ENCODE data around the gene ADCY3. TPM values are rescaled to one million over a fixed set of nuclear protein-coding genes. Genes with fewer than 3 reads are reported as not detected.

The ADCY3 gene
- total and polyA plus RNA-seq, 12 donors: 8.0 to 72.0 (median 35.1) TPM

DNA sequence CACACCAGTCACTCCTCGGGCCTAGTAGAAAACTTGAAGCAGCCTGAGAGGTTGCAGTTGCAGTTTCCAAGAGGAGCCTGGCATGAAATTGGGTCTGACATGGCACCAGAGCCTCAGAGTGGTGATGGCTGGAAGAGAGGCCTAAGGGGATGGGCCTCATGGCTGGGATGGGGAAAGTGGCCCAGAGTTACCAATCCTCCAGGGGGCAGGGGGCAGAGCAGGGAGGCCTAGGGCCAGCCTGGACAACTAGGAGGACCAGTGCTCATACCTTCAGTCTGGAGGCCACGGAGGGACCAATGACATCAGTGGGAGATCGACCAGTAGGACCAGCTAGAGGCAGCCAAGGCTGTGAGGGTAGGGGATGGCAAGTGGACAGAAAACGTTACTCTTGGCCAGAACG is 15.1 kb upstream of the ADCY3 start:
- Histone ChIP-seq H3K36me3 (replicated peaks in 1 of 2) (no peaks in the 10 kb centered on the region), H3K27me3 (no peaks in the 10 kb centered on the region), H3K4me3 (no peak overlapping the region), H3K27ac (no peak overlapping the region), H3K4me1 (replicated peaks in 1 of 2) (no peaks in the 10 kb centered on the region), H3K9me3 (replicated peaks in 1 of 3) (no peaks in the 10 kb centered on the region)
- intact Hi-C loops (cut with DNase I): no loop called here
- TF ChIP-seq, protein P1, sequence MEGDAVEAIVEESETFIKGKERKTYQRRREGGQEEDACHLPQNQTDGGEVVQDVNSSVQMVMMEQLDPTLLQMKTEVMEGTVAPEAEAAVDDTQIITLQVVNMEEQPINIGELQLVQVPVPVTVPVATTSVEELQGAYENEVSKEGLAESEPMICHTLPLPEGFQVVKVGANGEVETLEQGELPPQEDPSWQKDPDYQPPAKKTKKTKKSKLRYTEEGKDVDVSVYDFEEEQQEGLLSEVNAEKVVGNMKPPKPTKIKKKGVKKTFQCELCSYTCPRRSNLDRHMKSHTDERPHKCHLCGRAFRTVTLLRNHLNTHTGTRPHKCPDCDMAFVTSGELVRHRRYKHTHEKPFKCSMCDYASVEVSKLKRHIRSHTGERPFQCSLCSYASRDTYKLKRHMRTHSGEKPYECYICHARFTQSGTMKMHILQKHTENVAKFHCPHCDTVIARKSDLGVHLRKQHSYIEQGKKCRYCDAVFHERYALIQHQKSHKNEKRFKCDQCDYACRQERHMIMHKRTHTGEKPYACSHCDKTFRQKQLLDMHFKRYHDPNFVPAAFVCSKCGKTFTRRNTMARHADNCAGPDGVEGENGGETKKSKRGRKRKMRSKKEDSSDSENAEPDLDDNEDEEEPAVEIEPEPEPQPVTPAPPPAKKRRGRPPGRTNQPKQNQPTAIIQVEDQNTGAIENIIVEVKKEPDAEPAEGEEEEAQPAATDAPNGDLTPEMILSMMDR (IDR thresholded peaks at IDR 0.05): no peak
- no peak for TF ChIP-seq POLR2A (IDR thresholded peaks at IDR 0.05)
- no peak for DNase-seq
- 87 to 92% (median 88%) methylated on average over 5 of the region's 5 CpGs for WGBS, 4 donors

DNA sequence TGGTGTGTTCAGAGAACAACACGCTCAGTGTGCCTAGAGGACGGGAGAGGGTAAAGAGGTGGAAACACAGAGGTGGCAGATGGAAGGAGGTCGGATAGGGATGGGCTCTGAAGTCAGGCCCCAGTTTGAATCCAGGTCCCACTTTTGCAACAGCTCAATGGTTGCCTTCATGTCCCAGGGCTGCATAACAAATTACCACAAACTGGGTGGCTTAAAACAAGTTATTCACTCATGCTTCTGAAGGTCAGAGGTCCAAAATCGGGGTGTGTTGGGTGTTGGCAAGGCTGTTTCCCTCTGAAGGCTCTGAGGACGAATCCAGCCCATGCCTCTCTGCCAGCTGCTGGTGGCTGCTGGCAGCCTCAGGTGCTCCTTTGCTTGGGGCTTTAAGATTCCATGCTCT is 12.7 kb upstream of the ADCY3 start:
- no peaks in the 10 kb centered on the region for H3K4me1 ChIP-seq (replicated peaks in 1 of 2)
- intact Hi-C loops (cut with DNase I): no loop called here
- DNase-seq: no peak
- H3K36me3 ChIP-seq (replicated peaks in 1 of 2): no peaks in the 10 kb centered on the region
- H3K9me3 ChIP-seq (replicated peaks in 1 of 3): no peaks in the 10 kb centered on the region
- no peak for TF ChIP-seq POLR2A (IDR thresholded peaks at IDR 0.05)
- TF ChIP-seq, protein P1 (IDR thresholded peaks at IDR 0.05): no peak
- H3K27me3 ChIP-seq: no peaks in the 10 kb centered on the region
- whole genome bisulfite sequencing, 4 donors: 83 to 94% (median 86%) methylated on average over 5 of the region's 5 CpGs
- no peak overlapping the region for H3K4me3 ChIP-seq
- H3K27ac ChIP-seq: no peak overlapping the region

DNA sequence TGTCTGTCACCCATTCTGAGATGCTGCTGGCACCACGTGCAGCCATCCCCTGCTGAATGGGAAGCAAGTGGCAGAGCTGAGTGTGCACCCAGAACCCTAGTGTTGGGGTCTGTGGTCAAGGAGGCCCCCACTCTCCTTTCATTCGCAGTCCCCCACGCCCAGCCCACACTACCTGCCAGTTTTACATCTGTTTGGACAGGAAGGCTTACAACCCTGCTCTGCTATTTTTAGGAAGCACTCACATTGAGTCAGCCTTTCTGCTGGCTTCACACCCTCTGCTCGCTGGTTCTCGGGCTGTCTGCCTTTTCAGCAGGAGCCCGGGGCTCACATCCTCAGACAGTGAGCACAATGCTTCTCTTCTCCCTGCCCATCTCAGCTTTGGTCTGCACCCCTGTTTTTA is 10.7 kb upstream of the ADCY3 start:
- DNase-seq: peak in 1 of 7 donors; percentile 35
- no peak overlapping the region for H3K27ac ChIP-seq
- no peak for TF ChIP-seq POLR2A (IDR thresholded peaks at IDR 0.05)
- TF ChIP-seq, protein P1 (IDR thresholded peaks at IDR 0.05): no peak
- peaks cover 0 to 8% of the 10 kb centered on the region in 2 donors for H3K4me1 ChIP-seq (replicated peaks in 1 of 2)
- H3K36me3 ChIP-seq (replicated peaks in 1 of 2): no peaks in the 10 kb centered on the region
- no peaks in the 10 kb centered on the region for H3K9me3 ChIP-seq (replicated peaks in 1 of 3)
- WGBS, 4 donors: 52 to 92% (median 67%) methylated on average over 6 of the region's 6 CpGs
- no peak overlapping the region for H3K4me3 ChIP-seq
- intact Hi-C loops (cut with DNase I): no loop called here
- H3K27me3 ChIP-seq: no peaks in the 10 kb centered on the region

DNA sequence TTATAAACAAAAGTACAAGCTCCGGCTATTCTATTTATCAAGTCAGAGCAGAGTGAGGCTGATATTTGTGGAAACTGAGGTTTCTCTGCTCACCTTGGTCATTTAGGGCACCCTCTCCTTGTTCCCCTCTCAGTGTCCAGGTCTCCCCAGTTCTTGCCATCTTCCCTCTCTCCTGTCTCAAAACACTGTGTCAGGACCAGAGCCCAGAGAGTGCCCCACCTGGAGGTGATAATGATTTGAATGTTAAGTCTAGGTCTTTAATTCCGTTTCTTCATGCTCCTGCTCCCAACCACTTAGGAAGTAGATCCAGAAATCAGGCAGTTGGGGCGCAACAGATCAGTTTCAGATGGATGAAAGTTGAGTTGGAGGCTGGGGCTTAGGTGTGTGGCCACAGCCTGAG is 9.2 kb upstream of the ADCY3 start:
- intact Hi-C loops (cut with DNase I): no loop called here
- Histone ChIP-seq H3K9me3 (replicated peaks in 1 of 3) (no peaks in the 10 kb centered on the region), H3K27me3 (no peaks in the 10 kb centered on the region), H3K4me3 (no peak overlapping the region), H3K27ac (no peak overlapping the region), H3K36me3 (replicated peaks in 1 of 2) (no peaks in the 10 kb centered on the region), H3K4me1 (replicated peaks in 1 of 2) (peaks cover 0 to 8% of the 10 kb centered on the region in 2 donors)
- WGBS, 4 donors: 73 to 92% (median 89%) methylated on average over 3 of the region's 3 CpGs
- DNase-seq: no peak
- TF ChIP-seq POLR2A (IDR thresholded peaks at IDR 0.05): no peak
- TF ChIP-seq, protein P1 (IDR thresholded peaks at IDR 0.05): no peak

Data from adrenal gland (tissue), 12 donors.